K562 (cell line): Measurements from ENCODE around the gene EPHB1. TPM values are rescaled to one million over a fixed set of nuclear protein-coding genes. Genes with fewer than 3 reads are reported as not detected.

Experiments used
- ATAC-seq: fragments of 200-7000 bp; cut with Tn5 transposase; 3 replicates; pipeline ENCODE4 v1.9.1; 2020; ENCODE audit warnings: moderate library complexity
- BruUV-seq: library from RNA; stranded (reverse); fragments of 400-500 nt; replicated peaks from 2 replicates; lab custom pipeline; 2021; lab: Mats Ljungman, UMichigan
- CTCF ChIA-PET: fragments of 300-600 bp; formaldehyde crosslinking; extraction: SDS; loops from one replicate; lab custom pipeline; 2021; ENCODE audit warnings: low intra/inter-chr PET ratio; lab: Yijun Ruan, JAX
- POLR2A ChIA-PET: fragments of 300-600, 350-650 bp; sonication (Branson Sonifier 250); formaldehyde crosslinking; extraction: SDS; loops from one replicate; lab custom pipeline; 2021; ENCODE audit warnings: antibody characterized with exemption, inconsistent platforms; lab: Yijun Ruan, JAX
- DNase-seq, 4 experiments: peaks; one replicate each; pipeline versions ENCODE4 v3.0.0 to v3.0.0-alpha.2; 2011 to 2018; ENCODE audit warnings: low spot score in 3 of 4, mixed read lengths in 3 of 4; ENCODE audit errors: extremely low read depth in 1 of 4
- FAIRE-seq: peaks from 2 replicates; lab custom pipeline; 2011; peaks lifted over from hg19 to GRCh38; lab: Jason Lieb, UNC
- H2AFZ ChIP-seq: 2 replicates; pipeline ENCODE4 v1.6.0; 2011; ENCODE audit warnings: low read depth, low read length, control low read depth, inconsistent platforms
- H3K27ac ChIP-seq: fragments of 200-600 bp; 3 replicates; pipeline ENCODE4 v1.8.0; 2011; ENCODE audit warnings: low read depth, mild to moderate bottlenecking, control low read depth, inconsistent platforms, low read length, moderate library complexity, mixed read lengths; ENCODE audit errors: extremely low read depth
- H3K27me3 ChIP-seq, 2 experiments: fragments of 300-600 bp in 1 of 2; 2 replicates in 1 of 2; 3 replicates in 1 of 2; pipeline versions ENCODE4 v1.6.0 to v1.8.0; 2011; ENCODE audit warnings: inconsistent platforms in 2 of 2, low read length in 2 of 2, mild to moderate bottlenecking in 1 of 2, mixed read lengths in 1 of 2, moderate library complexity in 1 of 2; ENCODE audit not compliant: control insufficient read depth in 2 of 2, insufficient read depth in 2 of 2
- H3K36me3 ChIP-seq: fragments of 300-600 bp; 3 replicates; pipeline ENCODE4 v1.8.0; 2011; ENCODE audit warnings: mild to moderate bottlenecking, low read length, inconsistent platforms; ENCODE audit not compliant: control insufficient read depth, insufficient read depth
- H3K4me1 ChIP-seq, 2 experiments: fragments of 200-600 bp in 1 of 2; replicated peaks in 1 of 2; 2 replicates in 1 of 2; 3 replicates in 1 of 2; pipeline versions ENCODE4 v1.5.1 to v1.8.0; 2011; ENCODE audit warnings: inconsistent platforms in 2 of 2, low read length in 2 of 2, mild to moderate bottlenecking in 1 of 2, mixed read lengths in 1 of 2, moderate library complexity in 1 of 2; ENCODE audit not compliant: control insufficient read depth in 2 of 2, insufficient read depth in 2 of 2
- H3K4me2 ChIP-seq: 2 replicates; pipeline ENCODE4 v1.6.1; 2011; ENCODE audit warnings: low read length, control low read depth, inconsistent platforms, mixed read lengths; ENCODE audit not compliant: insufficient read depth
- H3K4me3 ChIP-seq: fragments of 200-600 bp; sonication (generic), shearing (Covaris generic); 2 replicates; pipeline ENCODE4 v1.5.1; 2016; ENCODE audit warnings: control low read depth, inconsistent platforms
- H3K79me2 ChIP-seq: fragments of 200-600 bp; 3 replicates; pipeline ENCODE4 v1.8.0; 2011; ENCODE audit warnings: low read length, inconsistent platforms; ENCODE audit not compliant: control insufficient read depth, insufficient read depth
- H3K9ac ChIP-seq, 2 experiments: 2 replicates each; pipeline versions ENCODE4 v1.6.0 to v1.6.1; 2011; ENCODE audit warnings: low read depth in 2 of 2, low read length in 2 of 2, control low read depth in 1 of 2, inconsistent platforms in 1 of 2, mild to moderate bottlenecking in 1 of 2, mixed read lengths in 1 of 2; ENCODE audit not compliant: insufficient read depth in 1 of 2
- H3K9me1 ChIP-seq: one replicate; pipeline ENCODE4 v1.6.0; 2011; ENCODE audit warnings: inconsistent platforms, mild to moderate bottlenecking, low read length, moderate library complexity; ENCODE audit not compliant: control insufficient read depth, insufficient read depth
- H3K9me3 ChIP-seq: replicated peaks from 2 replicates; pipeline ENCODE4 v1.5.1; 2011; ENCODE audit warnings: low read depth, low read length, inconsistent platforms; ENCODE audit not compliant: control insufficient read depth, insufficient read depth
- H4K20me1 ChIP-seq: replicated peaks from 2 replicates; pipeline ENCODE4 v1.6.1; 2011; ENCODE audit warnings: low read length, inconsistent platforms, mixed read lengths; ENCODE audit not compliant: control insufficient read depth, insufficient read depth
- BCOR ChIP-seq: fragments of 450-650 bp; IDR thresholded peaks from 2 replicates; pipeline ENCODE4 v1.6.1; 2016
- CEBPB ChIP-seq: fragments of 450-650 bp; IDR thresholded peaks from 2 replicates; pipeline ENCODE4 v1.6.1; 2016; ENCODE audit warnings: missing genetic modification characterization, missing compliant biosample characterization
- CHCHD3 ChIP-seq: fragments of 250-450 bp; sonication (Bioruptor Pico); IDR thresholded peaks from 2 replicates; pipeline ENCODE4 v2.1.2; 2022; ENCODE audit warnings: mild to moderate bottlenecking
- MED1 ChIP-seq: sonication (generic); formaldehyde crosslinking; IDR thresholded peaks from 2 replicates; pipeline ENCODE4 v1.8.1; 2023; ENCODE audit warnings: missing genetic modification reagents, borderline replicate concordance
- NCOA6 ChIP-seq: fragments of 450-650 bp; IDR thresholded peaks from 2 replicates; pipeline ENCODE4 v1.6.1; 2017; ENCODE audit warnings: mild to moderate bottlenecking
- RUNX1 ChIP-seq: sonication (generic); IDR thresholded peaks from 2 replicates; pipeline ENCODE4 v1.6.1; 2016; ENCODE audit warnings: antibody characterized with exemption, low read depth
- WGBS: fragments of 100-300 bp; shearing (Covaris generic); methylation state at CpG from one replicate; pipeline ENCODE4 v1.1.6; 2016; ENCODE audit warnings: low coverage, mixed read lengths; ENCODE audit not compliant: insufficient coverage; ENCODE audit errors: missing lambda C conversion rate; 5-methylcytosine and 5-hydroxymethylcytosine counted together
- in situ Hi-C: fragments of 300-500 bp; cut with MboI; formaldehyde crosslinking; loops from 4 replicates; pipeline ENCODE4 v1.15.0; 2018; ENCODE audit warnings: inconsistent platforms, mixed read lengths
- intact Hi-C: fragments of 100-400 bp; cut with micrococcal nuclease; formaldehyde crosslinking; loops from 2 replicates; pipeline ENCODE4 v1.14.2; 2022
- polyA plus RNA-seq, 8 experiments: library from polyadenylated mRNA; depleted of rRNA in 4 of 8; stranded (reverse) in 5 of 8; unstranded in 3 of 8; fragments of >200 nt; fragmentation: Nextera tagmentation in 2 of 8; fragmentation: Illumina TruSeq in 1 of 8; extraction: Ambion mirVana in 2 of 8; extraction: Trizol in 1 of 8; gene quantifications; 2 replicates each; pipeline versions ENCODE4 v1.2.1 to v1.2.3, GENCODE V29; 2011 to 2014; ENCODE audit warnings: inconsistent platforms in 1 of 8, missing spikeins in 1 of 8
- total RNA-seq, 7 experiments: library from RNA; depleted of rRNA in 6 of 7; stranded (reverse); fragments of >200 nt in 6 of 7; fragmentation: Illumina TruSeq in 2 of 7; extraction: Trizol in 2 of 7; gene quantifications; 2 replicates each; pipeline versions ENCODE4 v1.2.1 to v1.2.3, GENCODE V29; 2011 to 2021; ENCODE audit warnings: low replicate concordance in 1 of 7
- TF ChIP-seq, protein P1 (sequence below): fragments of 250-450 bp; sonication (Bioruptor Pico); IDR thresholded peaks from 2 replicates; pipeline ENCODE4 v1.9.0; 2021; ENCODE audit warnings: mild to moderate bottlenecking, inconsistent platforms
- TF ChIP-seq, protein P2 (sequence below): fragments of 250-450 bp; sonication (Bioruptor Pico); IDR thresholded peaks from 2 replicates; pipeline ENCODE4 v1.4.0; 2020; ENCODE audit warnings: mild to moderate bottlenecking, moderate library complexity

EPHB1 gene
- total and polyA plus RNA-seq, 9 of the 15 experiments (the other 6 are each of a cell fraction or from before 2014, with no cell fraction given) = 0.29 TPM; not detected in 8

DNA sequence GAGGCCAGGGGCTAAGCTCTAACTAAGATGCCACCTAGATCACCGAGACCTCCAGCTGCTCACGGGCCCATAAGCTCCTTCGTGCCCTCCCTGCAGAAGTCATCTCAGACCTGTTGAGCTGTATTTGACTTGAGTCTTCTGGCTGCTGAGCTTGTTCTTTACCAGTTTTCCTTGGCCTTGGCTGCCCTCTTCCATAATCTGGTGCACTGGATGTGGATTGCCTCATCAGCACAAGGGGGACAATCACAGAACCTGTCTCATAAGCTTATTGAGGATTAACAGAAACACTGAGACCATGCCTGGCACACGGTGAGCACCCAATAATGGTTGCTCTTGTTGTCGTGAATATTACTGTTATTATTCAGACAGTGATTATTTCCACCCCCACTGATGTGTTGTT lies 101.1 kb downstream of the EPHB1 start:
- H3K9me3 ChIP-seq = no peaks in the 10 kb centered on the region
- H3K9me1 ChIP-seq = no peaks in the 10 kb centered on the region
- no TSS peak for BruUV-seq
- no peaks in the 10 kb centered on the region for H3K4me1 ChIP-seq
- H3K4me2 ChIP-seq = no peak overlapping the region
- no peak for DNase-seq
- FAIRE-seq = no peak
- ChIA-PET CTCF (no interaction called here), POLR2A (no interaction called here)
- H3K27me3 ChIP-seq = no peaks in the 10 kb centered on the region; a peak in 1 of 5 replicates
- ATAC-seq = no peak
- intact Hi-C loops (no loop called here), in situ Hi-C loops (no loop called here)
- no peak overlapping the region for H3K9ac ChIP-seq
- TF ChIP-seq RUNX1 = no peak
- TF ChIP-seq MED1 (CRISPR knock-in tag) = no peak
- TF ChIP-seq, protein P1, sequence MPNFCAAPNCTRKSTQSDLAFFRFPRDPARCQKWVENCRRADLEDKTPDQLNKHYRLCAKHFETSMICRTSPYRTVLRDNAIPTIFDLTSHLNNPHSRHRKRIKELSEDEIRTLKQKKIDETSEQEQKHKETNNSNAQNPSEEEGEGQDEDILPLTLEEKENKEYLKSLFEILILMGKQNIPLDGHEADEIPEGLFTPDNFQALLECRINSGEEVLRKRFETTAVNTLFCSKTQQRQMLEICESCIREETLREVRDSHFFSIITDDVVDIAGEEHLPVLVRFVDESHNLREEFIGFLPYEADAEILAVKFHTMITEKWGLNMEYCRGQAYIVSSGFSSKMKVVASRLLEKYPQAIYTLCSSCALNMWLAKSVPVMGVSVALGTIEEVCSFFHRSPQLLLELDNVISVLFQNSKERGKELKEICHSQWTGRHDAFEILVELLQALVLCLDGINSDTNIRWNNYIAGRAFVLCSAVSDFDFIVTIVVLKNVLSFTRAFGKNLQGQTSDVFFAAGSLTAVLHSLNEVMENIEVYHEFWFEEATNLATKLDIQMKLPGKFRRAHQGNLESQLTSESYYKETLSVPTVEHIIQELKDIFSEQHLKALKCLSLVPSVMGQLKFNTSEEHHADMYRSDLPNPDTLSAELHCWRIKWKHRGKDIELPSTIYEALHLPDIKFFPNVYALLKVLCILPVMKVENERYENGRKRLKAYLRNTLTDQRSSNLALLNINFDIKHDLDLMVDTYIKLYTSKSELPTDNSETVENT (CRISPR knock-in tag) = no peak
- no peak for TF ChIP-seq CHCHD3 (CRISPR knock-in tag)
- no peak for TF ChIP-seq NCOA6
- TF ChIP-seq CEBPB = no peak
- TF ChIP-seq, protein P2, sequence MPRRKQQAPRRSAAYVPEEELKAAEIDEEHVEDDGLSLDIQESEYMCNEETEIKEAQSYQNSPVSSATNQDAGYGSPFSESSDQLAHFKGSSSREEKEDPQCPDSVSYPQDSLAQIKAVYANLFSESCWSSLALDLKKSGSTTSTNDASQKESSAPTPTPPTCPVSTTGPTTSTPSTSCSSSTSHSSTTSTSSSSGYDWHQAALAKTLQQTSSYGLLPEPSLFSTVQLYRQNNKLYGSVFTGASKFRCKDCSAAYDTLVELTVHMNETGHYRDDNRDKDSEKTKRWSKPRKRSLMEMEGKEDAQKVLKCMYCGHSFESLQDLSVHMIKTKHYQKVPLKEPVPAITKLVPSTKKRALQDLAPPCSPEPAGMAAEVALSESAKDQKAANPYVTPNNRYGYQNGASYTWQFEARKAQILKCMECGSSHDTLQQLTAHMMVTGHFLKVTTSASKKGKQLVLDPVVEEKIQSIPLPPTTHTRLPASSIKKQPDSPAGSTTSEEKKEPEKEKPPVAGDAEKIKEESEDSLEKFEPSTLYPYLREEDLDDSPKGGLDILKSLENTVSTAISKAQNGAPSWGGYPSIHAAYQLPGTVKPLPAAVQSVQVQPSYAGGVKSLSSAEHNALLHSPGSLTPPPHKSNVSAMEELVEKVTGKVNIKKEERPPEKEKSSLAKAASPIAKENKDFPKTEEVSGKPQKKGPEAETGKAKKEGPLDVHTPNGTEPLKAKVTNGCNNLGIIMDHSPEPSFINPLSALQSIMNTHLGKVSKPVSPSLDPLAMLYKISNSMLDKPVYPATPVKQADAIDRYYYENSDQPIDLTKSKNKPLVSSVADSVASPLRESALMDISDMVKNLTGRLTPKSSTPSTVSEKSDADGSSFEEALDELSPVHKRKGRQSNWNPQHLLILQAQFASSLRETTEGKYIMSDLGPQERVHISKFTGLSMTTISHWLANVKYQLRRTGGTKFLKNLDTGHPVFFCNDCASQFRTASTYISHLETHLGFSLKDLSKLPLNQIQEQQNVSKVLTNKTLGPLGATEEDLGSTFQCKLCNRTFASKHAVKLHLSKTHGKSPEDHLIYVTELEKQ (CRISPR knock-in tag) = no peak
- no peak for TF ChIP-seq BCOR
- H2AFZ ChIP-seq = no peak overlapping the region
- H4K20me1 ChIP-seq = no peaks in the 10 kb centered on the region; the same call in 1 of the 2 replicates
- 0% methylated on average over 5 of the region's 5 CpGs for WGBS
- H3K4me3 ChIP-seq = no peak overlapping the region
- H3K36me3 ChIP-seq = no peaks in the 10 kb centered on the region
- H3K27ac ChIP-seq = no peak overlapping the region
- H3K79me2 ChIP-seq = no peaks in the 10 kb centered on the region
